UCSD-AML1 (cell line): ENCODE data around the gene EFCAB6.

Source experiments
- DNase-seq: peaks from one replicate; lab custom pipeline; 2025; ENCODE audit not compliant: unreplicated experiment; lab: John Stamatoyannopoulos, UW

EFCAB6 gene

DNA sequence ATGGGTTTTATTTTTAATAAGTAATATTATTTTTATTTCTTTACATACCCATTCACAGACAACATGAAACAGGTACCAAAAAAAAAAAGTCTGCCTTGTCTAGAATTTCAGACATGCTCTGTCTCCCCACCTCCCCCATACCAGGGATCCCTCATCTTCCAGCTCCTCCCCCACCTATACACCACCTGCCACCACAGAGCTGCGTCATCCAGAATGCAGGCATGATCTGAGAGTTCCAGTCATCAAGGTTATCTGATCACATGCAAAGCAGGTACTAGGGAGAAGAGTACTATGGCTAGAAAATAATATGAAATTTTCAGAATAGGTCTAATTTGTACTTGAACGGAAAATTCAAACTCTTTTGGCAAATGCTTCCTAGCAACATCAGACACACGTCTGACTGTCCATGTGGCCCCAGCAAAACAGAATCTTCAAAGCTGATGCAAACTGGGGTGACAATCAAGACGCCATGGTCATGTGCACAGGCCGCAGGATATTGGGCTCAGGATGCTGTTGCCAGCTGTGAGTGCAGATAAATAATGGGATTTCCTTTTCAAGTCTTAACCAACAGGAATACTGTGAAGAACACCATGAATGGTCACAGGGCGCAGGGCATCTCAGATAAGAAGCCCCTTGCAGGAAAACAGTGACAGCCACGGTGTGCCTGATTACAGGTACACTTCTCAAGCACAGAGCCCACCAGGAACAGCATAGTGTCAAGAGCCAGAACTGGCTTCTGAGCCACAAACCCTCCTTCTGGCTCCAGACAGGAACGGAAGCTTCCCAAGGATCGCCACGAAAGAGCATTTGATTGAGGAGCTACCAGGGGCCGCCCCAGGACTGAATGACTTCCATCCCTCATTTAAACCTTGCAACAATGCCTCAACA, 169.5 kb downstream of the EFCAB6 start:
- no peak for DNase-seq

DNA sequence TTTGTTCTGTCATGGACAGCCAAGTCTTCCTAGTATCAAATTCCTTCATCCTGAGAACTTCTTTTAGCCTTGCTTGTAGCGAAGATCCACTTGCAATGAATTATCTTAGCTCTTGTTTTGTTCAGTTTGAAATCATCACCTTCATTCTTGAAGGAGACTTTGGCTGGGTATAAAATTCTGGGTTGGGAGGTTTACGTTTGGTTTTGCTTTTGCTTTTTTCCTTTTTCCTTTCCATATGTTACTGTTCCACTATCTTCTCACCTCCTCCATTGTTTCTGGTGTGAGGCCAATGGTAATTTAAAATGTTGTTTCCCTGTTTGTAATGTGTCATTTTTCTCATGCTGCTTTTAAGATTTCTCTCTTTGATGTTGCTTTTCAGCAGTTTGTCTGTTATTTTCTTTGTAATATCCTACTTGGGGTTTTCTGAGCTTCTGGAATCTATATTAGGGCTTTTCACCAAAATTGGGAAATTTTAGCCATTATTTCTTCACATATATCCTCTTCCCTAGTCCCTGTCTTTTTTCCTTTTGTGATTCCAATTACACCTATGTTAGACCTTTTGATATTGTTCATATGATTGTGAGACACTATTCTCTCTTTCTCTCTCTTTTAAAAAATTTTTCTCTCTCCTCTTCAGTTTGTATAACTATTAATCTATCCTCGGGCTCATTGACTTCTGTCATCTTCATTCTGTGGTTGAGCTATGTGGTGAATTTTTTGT, 172.7 kb downstream of the EFCAB6 start:
- DNase-seq: no peak

DNA sequence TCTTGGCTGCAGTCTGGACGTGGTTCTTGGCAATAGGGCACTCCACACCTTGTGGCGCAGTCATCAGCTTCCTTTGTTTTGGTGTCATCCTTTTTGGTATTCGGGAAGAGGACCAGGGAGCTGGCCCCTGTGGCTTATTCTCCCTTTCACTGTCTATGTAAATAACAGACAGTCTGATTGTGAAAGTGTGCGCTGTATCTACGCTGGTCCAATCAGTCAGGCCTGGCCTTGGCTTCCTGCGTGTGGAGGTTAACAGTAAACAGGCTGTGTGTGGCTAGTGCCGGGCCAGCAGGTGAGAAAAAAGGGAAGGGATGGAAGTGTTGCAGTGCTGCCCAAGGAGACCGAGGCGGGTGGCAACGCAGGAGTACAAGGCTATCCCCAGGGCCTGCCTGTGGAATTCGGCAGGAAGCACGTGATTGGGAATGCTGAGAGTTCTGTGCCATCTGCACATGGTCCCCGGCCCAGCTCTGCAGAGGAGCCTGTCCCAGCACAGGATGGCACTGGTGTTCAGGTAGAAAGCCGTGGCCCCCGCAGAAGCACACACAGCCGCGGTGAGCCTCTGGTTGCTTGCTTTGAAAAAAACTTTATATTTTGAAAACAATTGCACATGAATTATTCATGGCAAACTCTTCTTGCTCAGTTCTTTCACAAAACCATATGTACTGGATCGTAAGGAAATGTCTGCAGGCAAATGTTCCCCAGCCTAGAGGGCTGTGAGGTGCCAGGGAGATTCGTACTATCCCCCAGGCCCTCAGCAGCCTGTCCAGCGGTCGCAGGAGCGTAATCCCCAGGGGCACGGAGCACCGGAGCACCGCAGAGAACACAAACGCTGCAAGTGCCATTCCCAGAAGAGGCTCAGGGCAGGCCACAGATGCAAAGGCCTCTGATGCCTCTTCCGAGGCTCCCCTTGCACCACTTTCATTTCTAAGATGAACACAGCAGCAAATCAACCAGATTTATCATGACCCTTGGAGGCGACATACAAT, 174.5 kb downstream of the EFCAB6 start:
- DNase-seq: no peak

- DNase-seq: no peak
These were observed 176.0 kb downstream of the EFCAB6 start for GRCh38 chr22:43636086-43636485.

- DNase-seq: no peak
These were observed 177.0 kb downstream of the EFCAB6 start for GRCh38 chr22:43635101-43635500.

DNA sequence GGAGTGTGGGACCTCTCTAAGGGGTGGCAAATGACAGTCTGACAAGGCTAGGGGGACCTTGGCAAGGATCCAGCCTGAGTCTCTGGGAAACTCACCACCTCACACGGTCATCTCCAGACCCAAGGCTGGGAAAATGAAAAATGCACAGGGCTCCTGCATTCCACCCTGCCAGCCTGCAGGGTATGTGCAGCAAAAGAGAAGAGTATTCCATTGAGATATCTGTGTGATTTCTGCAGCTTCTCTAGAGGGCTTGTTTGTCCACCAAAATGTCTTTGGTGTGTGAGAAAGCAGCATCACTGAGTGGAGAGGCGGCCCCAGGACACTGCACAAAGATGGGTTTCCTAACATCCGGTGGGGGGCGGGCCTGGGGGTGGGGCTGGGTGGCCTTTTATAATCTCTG, 177.8 kb downstream of the EFCAB6 start:
- no peak for DNase-seq

GRCh38 chr22:43633631-43634285, 178.3 kb downstream of the EFCAB6 start:
- no peak for DNase-seq

DNA sequence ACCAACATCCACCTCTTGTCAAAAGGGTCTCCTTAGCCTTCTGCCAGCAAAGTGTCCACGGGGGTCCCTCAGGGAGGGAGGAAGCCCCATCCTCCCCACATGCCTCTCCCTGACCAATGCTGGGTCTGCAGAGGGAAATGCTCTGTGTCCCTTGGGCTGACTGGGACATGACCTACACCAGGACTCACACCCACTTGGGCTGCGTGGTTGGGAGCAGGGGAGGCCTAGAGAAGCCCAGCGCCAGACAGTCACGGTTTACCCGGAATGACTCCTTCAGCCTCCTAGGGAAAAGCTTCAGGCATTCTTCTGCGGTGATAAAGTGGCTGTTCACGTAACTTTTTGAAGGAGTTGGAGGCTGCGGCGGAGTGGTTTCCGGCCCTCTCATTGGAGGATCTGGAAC, 180.3 kb downstream of the EFCAB6 start:
- DNase-seq: no peak

GRCh38 chr22:43631201-43631600, 180.9 kb downstream of the EFCAB6 start:
- no peak for DNase-seq

DNA sequence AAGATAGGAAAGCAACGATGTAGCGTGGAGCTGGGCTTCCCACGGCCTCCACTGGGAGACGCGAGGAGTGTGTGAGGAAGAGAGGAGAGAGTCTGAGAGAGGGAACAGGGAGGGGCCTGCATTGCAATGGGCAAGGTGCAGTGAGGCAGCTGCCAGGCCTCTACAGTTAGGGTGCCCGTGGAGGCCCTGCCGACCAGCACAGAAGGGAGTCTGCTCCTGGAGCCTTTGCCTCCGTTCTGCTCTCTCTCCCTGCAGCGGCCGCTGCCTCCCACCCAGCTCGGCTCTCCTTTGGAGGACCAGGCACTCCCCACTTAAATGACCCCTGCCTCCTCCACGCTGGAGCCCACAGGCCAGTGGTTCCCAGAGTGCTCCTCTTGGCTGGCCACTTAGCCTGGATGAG, 181.7 kb downstream of the EFCAB6 start:
- no peak for DNase-seq

DNA sequence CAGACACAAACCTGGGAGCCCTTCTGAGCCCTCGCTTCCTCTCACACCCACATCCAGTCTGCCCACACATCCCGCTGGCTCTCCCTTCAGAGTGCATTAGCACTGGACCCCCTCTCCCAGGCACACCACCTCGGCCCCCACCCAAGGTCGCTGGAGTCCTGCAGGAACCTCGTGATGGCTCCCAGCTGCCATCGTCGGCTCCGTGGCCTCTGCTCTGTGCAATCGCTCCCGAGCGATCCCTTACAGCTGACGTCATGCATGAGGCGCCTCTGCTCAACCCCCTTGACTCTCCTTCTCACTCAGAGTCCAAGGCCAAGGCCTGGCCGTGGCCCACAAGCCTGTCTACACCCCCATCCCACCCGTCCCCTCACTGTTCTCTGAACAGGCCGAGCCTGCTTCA, 183.9 kb downstream of the EFCAB6 start:
- no peak for DNase-seq

DNA sequence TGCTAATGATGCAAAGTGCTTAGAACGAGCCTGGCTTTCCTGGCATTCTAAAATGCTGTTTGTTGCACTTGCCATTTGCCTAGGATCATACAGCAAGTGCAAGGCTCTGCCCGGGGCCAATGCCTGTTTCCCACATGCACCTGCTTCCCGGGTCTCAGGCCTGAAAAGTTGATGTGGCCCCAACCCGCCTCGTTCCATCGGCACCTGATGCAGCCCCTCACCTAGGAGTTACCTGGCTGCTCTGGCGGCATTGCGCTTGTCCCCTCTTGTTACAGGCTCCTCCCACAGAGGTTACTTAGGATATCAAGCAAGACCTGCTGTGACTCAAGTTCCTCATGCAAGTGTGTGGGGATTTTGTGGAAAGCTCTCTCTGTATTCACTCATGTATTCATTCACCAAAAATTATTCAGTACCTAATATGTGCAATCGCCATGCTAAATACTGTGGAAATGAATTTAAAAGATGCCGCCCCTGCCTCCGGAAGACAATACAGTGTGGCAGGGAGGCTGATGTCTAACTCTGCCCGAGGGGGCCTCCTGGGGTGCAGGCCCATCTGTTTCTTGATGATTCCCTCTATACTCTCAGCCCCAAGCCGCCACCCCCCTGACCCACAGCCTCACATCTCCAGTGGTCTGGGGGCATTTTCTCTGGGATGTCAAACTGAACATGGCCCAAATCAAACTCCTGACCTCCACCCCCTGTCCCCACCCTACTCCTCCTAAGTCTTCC, 184.5 kb downstream of the EFCAB6 start:
- DNase-seq: no peak

- DNase-seq: no peak
These were observed 186.9 kb downstream of the EFCAB6 start for GRCh38 chr22:43625242-43625641.

DNA sequence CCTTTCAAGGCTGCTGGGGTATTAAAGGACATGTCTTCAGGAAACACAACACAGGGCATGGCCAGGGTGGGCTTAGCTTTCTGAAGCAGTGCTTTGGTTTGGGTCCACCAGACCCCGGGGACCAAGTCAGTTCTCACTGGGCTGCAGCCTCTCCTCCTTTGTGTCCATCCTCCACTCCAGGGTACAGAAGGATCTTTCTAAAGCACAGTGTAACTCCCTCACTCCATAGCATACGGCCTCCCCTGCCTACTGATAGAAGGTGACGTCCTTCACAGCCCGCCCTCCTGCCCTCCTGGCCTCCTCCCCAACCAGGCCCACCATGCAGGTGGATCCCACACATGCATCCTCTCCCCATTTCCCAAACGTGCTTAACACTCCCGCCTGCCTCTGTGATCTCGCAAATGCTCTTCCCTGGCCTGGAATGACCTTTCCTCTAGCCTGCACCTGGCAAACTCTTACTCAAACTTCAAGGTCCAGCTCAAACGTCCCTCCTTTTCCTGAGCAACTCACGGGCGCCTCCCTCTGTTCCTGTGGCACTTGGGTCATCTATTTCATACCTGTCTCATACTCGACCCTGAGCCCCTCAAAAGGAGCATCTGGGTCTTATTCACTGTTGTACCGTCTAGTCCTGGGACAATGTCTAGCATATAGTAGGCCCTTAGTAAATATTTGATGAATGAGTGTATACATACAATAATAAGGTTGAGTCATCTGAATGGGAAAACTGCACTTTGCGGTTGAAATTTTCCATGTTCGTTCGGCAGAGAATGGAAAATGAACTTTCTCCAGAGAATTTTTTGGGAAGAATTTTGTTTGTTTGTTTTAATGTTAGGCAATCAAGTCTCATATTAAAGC, 187.7 kb downstream of the EFCAB6 start:
- no peak for DNase-seq

DNA sequence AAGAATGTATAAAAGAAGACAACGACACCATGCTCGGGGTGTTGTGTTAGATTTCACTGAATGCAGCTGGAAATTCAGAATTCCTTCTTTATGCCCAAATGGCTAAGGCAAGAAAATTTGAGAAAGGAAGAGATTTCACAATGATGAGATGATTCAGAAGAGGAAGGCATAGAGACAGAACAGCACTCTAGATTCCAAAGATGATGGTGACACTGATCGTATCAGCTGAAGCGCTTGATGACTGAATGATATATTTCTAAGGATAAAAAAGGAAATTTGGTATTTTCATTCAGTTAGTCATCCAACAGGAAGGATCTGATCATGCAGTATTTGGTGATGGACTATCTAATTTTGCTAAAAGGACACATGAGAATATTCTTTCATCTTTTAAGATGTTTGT, 189.2 kb downstream of the EFCAB6 start:
- DNase-seq: no peak

DNA sequence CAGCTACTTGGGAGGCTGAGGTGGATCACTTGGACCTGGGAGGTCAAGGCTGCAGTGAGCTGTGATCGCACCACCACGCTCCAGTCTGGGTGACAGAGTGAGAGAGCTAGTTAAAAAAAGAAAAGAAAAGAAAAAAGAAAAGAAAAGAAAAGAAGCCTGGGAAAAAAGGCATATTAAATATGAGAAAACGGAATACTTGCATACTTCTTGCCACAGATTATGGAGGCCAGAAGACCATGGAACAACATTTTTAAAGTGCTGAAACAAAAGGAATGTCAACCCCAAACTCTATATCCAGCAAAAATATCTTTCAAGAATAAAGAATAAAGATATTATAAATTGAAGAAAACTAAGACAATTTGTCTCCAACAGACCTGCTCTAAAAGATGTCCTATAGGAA, 191.9 kb downstream of the EFCAB6 start:
- DNase-seq: no peak

DNA sequence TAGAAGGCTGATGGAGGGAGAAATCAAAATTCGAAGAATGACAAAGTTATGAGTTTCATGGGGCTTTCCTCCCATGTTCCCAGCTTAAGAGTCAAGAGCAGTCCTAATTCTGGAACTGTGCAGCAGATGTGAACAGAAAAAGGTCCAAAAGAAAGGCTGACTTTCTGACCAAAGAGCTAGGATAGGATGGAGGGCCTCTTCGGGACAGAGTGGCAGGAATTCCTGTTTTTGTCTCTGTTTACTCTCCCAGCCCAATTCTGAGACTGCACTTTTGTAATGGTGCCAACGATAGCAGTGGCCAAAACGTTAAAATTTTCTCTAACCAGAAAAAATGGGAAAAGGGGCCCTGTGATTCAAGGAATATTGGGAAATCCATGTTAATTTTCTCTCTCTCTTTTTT, 193.6 kb downstream of the EFCAB6 start:
- no peak for DNase-seq

DNA sequence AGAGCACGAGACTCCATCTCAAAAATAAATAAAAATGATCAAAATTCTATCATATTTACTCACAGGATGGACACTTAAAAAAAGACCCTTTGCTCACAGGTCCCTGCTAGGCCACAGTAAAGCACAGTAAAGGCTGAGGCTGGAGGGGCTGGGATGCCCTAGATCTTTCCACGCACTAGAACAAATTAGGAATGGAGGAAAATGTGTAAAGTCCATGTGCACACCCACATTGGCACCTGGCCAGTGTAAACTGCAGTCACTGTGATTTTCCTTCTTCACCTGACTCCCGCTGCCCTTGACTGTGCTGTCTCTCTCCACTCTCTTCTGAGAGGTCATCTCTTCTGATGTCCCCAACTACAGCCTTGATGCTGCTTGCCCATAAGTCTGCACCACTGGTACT, 195.5 kb downstream of the EFCAB6 start:
- DNase-seq: no peak

DNA sequence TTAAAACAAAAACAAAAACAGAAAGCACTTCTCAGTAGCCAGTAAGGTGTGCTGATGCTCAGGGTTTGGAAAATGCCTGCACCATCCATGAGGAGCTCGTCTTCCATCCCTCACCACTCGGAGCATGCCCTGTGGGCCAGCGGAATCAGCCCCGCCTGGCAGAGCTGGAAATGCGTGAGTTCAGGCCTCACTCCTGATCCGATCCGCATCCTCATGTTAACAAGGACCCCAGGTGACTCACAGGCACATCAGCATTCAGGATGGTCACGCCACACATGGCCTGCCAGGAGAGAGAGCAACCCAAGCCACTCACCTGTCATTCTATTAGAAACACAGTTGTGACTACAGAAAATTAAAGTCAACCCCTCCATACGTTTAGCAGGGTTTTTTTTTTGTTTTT, 211.8 kb downstream of the EFCAB6 start:
- DNase-seq: no peak
